ENCODE results near the gene PDE3A. TPM values are rescaled to one million over a fixed set of nuclear protein-coding genes. Genes with fewer than 3 reads are reported as not detected.

Gene PDE3A
- total and polyA plus RNA-seq, 2 experiments from 2014 or later, result 1.8 to 2.7 TPM

DNA sequence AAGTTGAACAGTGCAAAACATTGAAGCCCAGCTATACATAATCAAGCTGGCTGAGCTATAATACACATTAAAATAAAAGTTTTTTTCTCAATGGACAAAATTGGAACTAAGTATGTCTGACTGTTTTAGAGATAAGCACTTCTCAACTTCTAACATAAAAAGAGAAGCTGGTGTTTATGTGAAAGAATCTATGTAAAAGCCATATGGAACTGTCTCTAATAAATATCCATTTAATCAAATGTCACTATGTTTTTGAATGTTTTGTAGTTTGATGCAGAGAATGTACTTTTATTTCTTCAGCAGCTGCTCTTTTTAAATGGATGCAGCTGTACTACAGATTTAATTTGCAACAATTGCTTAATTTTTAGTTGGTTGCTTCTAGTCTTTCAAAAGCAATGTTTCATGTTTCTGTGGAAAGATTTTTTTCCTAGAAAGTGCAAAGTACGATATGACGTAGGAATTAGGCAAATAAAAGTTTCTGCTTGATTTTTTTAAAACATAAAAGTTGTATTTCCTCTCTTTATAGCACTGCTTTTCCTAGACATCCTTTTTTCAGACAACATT is 114.2 kb downstream of the PDE3A start:
- Histone ChIP-seq H3K4me1 (ENCODE audit: low read depth) (no peaks in the 10 kb centered on the region), H3K4me3 (no peak overlapping the region), H3K27me3 (no peaks in the 10 kb centered on the region), H3K9me3 (ENCODE audit: low read depth) (no peaks in the 10 kb centered on the region), H3K27ac (no peak overlapping the region), H3K36me3 (no peaks in the 10 kb centered on the region)
- DNase-seq (ENCODE audit: low read depth in 1 of 2, low spot score in 1 of 2), result no peak
- TF ChIP-seq, protein P1, sequence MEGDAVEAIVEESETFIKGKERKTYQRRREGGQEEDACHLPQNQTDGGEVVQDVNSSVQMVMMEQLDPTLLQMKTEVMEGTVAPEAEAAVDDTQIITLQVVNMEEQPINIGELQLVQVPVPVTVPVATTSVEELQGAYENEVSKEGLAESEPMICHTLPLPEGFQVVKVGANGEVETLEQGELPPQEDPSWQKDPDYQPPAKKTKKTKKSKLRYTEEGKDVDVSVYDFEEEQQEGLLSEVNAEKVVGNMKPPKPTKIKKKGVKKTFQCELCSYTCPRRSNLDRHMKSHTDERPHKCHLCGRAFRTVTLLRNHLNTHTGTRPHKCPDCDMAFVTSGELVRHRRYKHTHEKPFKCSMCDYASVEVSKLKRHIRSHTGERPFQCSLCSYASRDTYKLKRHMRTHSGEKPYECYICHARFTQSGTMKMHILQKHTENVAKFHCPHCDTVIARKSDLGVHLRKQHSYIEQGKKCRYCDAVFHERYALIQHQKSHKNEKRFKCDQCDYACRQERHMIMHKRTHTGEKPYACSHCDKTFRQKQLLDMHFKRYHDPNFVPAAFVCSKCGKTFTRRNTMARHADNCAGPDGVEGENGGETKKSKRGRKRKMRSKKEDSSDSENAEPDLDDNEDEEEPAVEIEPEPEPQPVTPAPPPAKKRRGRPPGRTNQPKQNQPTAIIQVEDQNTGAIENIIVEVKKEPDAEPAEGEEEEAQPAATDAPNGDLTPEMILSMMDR (IDR thresholded peaks at IDR 0.05; ENCODE audit: low read depth, low read length), result no peak

GRCh38 chr12:20483776-20484175 is 115.4 kb downstream of the PDE3A start:
- Histone ChIP-seq H3K9me3 (ENCODE audit: low read depth) (no peaks in the 10 kb centered on the region), H3K4me1 (ENCODE audit: low read depth) (no peaks in the 10 kb centered on the region), H3K27ac (no peak overlapping the region), H3K36me3 (no peaks in the 10 kb centered on the region), H3K27me3 (no peaks in the 10 kb centered on the region), H3K4me3 (no peak overlapping the region)
- DNase-seq (ENCODE audit: low read depth in 1 of 2, low spot score in 1 of 2), result peak in 1 of 2 donors; percentile 67
- TF ChIP-seq, protein P1 (IDR thresholded peaks at IDR 0.05; ENCODE audit: low read depth, low read length), result no peak

DNA sequence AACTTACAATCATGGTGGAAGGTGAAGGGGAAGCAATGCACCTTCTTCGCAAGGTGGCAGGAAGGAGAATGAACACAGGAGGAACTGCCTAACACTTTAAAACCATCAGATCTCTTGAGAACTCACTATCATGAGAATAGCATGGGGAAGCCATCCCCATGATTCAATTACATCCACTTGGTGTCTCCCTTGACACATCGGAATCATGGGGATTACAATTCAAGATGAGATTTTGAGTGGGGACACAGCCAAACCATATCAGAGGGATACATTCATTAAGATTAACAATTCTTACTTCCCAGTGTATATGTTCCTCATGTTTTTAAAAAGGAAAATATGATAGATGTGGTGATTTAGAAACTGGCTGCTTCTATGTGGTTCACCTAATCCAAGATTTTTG is 117.9 kb downstream of the PDE3A start:
- H3K4me1 ChIP-seq (ENCODE audit: low read depth), result no peaks in the 10 kb centered on the region
- H3K27me3 ChIP-seq, result no peaks in the 10 kb centered on the region
- H3K27ac ChIP-seq, result no peak overlapping the region
- H3K9me3 ChIP-seq (ENCODE audit: low read depth), result no peaks in the 10 kb centered on the region
- no peak overlapping the region for H3K4me3 ChIP-seq
- no peaks in the 10 kb centered on the region for H3K36me3 ChIP-seq
- TF ChIP-seq, protein P1 (IDR thresholded peaks at IDR 0.05; ENCODE audit: low read depth, low read length), result no peak
- peak in 1 of 2 donors; percentile 51 for DNase-seq (ENCODE audit: low read depth in 1 of 2, low spot score in 1 of 2)

DNA sequence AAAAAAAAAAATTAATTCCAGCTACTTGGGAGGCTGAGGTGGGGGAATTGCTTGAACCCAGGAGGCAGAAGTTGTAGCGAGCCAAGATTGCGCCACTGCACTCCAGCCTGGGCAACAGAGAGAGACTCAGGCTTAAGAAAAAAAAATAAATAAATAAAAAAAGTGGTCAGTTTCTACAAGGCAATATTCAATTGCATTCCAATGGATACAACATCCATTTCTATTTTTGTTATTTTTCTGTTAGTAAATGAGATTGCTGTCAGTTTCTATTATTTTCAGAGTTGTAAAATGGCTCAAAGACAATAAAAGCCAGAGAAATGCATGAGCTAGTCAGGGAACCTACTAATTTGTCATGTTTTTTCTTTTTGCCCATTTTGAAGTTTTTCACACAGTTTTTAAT is 119.2 kb downstream of the PDE3A start:
- H3K4me1 ChIP-seq (ENCODE audit: low read depth), result no peaks in the 10 kb centered on the region
- H3K9me3 ChIP-seq (ENCODE audit: low read depth), result no peaks in the 10 kb centered on the region
- no peak overlapping the region for H3K4me3 ChIP-seq
- TF ChIP-seq, protein P1 (IDR thresholded peaks at IDR 0.05; ENCODE audit: low read depth, low read length), result no peak
- no peaks in the 10 kb centered on the region for H3K36me3 ChIP-seq
- no peaks in the 10 kb centered on the region for H3K27me3 ChIP-seq
- H3K27ac ChIP-seq, result no peak overlapping the region
- DNase-seq (ENCODE audit: low read depth in 1 of 2, low spot score in 1 of 2), result no peak

DNA sequence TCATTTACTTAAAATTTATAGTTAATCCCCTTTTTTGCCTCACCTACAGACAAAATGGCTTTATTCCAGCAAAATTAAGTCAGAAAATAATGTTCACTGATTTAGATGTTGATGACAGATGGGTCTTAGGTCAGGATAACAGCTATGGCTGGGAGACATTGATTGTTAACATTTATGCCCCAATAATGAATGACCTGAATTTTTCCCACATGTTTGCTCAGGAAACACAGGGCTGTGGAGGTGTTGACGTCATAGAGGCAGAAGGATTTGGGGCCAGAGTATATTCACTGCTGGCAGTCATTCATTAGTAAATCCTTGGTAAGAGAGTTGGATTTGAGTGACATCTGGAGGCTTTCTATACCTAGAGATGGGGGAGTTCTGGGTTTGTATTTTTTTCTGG is 121.3 kb downstream of the PDE3A start:
- Histone ChIP-seq H3K36me3 (no peaks in the 10 kb centered on the region), H3K4me3 (no peak overlapping the region), H3K27ac (no peak overlapping the region), H3K4me1 (ENCODE audit: low read depth) (no peaks in the 10 kb centered on the region), H3K27me3 (no peaks in the 10 kb centered on the region), H3K9me3 (ENCODE audit: low read depth) (no peaks in the 10 kb centered on the region)
- DNase-seq (ENCODE audit: low read depth in 1 of 2, low spot score in 1 of 2), result no peak
- TF ChIP-seq, protein P1 (IDR thresholded peaks at IDR 0.05; ENCODE audit: low read depth, low read length), result no peak

All from cardiac muscle cell (in vitro differentiated cells and primary cell).